H9 (cell line): ENCODE measurements around the gene EQTN. TPM values are rescaled to one million over a fixed set of nuclear protein-coding genes. Genes with fewer than 3 reads are reported as not detected.

Experiments used
- DNase-seq: peaks from one replicate; pipeline ENCODE4 v3.0.0-alpha.2; 2017
- H2AFZ ChIP-seq: one replicate; pipeline ENCODE4 v1.6.1; 2013; ENCODE audit warnings: mild to moderate bottlenecking, low read length, control low read depth, moderate library complexity
- H2AK5ac ChIP-seq: 2 replicates; pipeline ENCODE4 v1.6.1; 2013; ENCODE audit warnings: low read length, control low read depth, mixed read lengths; ENCODE audit not compliant: insufficient read length
- H2BK120ac ChIP-seq: one replicate; pipeline ENCODE4 v1.6.1; 2013; ENCODE audit warnings: low read depth, mild to moderate bottlenecking, low read length, control low read depth, inconsistent platforms; ENCODE audit not compliant: poor library complexity, severe bottlenecking
- H2BK12ac ChIP-seq: 2 replicates; pipeline ENCODE4 v1.6.1; 2013; ENCODE audit warnings: low read length, control low read depth, mixed read lengths, low read depth; ENCODE audit not compliant: insufficient read length
- H2BK15ac ChIP-seq: 2 replicates; pipeline ENCODE4 v1.6.1; 2013; ENCODE audit warnings: low read depth, low read length, control low read depth
- H2BK20ac ChIP-seq: one replicate; pipeline ENCODE4 v1.6.1; 2013; ENCODE audit warnings: low read depth, mild to moderate bottlenecking, low read length, control low read depth, inconsistent platforms; ENCODE audit not compliant: poor library complexity, severe bottlenecking
- H2BK5ac ChIP-seq: 2 replicates; pipeline ENCODE4 v1.6.1; 2013; ENCODE audit warnings: low read length, control low read depth, mixed read lengths; ENCODE audit not compliant: insufficient read length
- H3K14ac ChIP-seq: 2 replicates; pipeline ENCODE4 v1.6.1; 2013; ENCODE audit warnings: low read length, control low read depth; ENCODE audit not compliant: insufficient read depth
- H3K18ac ChIP-seq: 2 replicates; pipeline ENCODE4 v1.6.1; 2013; ENCODE audit warnings: low read depth, mild to moderate bottlenecking, mixed read lengths, low read length, control low read depth; ENCODE audit not compliant: insufficient read length
- H3K23ac ChIP-seq: 2 replicates; pipeline ENCODE4 v1.6.1; 2013; ENCODE audit warnings: low read length, control low read depth, mixed read lengths, low read depth; ENCODE audit not compliant: insufficient read length
- H3K23me2 ChIP-seq: 2 replicates; pipeline ENCODE4 v1.6.1; 2013; ENCODE audit warnings: low read depth, mild to moderate bottlenecking, mixed read lengths, low read length, control low read depth; ENCODE audit not compliant: insufficient read length, poor library complexity, severe bottlenecking
- H3K27ac ChIP-seq: 2 replicates; pipeline ENCODE4 v1.5.1; 2013; ENCODE audit warnings: low read length, control low read depth, mixed read lengths, low read depth; ENCODE audit not compliant: insufficient read length
- H3K27me3 ChIP-seq: 2 replicates; pipeline ENCODE4 v1.6.1; 2013; ENCODE audit warnings: low read length, control low read depth, inconsistent platforms; ENCODE audit not compliant: insufficient read depth
- H3K4ac ChIP-seq: 2 replicates; pipeline ENCODE4 v1.6.1; 2013; ENCODE audit warnings: low read depth, mild to moderate bottlenecking, control low read depth, inconsistent platforms, low read length, moderate library complexity
- H3K4me1 ChIP-seq: 2 replicates; pipeline ENCODE4 v1.6.1; 2013; ENCODE audit warnings: low read length, control low read depth, inconsistent platforms; ENCODE audit not compliant: insufficient read depth
- H3K4me2 ChIP-seq: 2 replicates; pipeline ENCODE4 v1.6.1; 2013; ENCODE audit warnings: low read length, control low read depth, mixed read lengths; ENCODE audit not compliant: insufficient read length, insufficient read depth
- H3K56ac ChIP-seq: 2 replicates; pipeline ENCODE4 v1.6.1; 2013; ENCODE audit warnings: low read depth, mild to moderate bottlenecking, mixed read lengths, low read length, control low read depth; ENCODE audit not compliant: insufficient read length
- H3K79me1 ChIP-seq: 2 replicates; pipeline ENCODE4 v1.6.1; 2013; ENCODE audit warnings: low read depth, mild to moderate bottlenecking, moderate library complexity, low read length, control low read depth, inconsistent platforms; ENCODE audit not compliant: insufficient read depth, poor library complexity, severe bottlenecking
- H3K79me2 ChIP-seq: 2 replicates; pipeline ENCODE4 v1.6.1; 2013; ENCODE audit warnings: low read length, control low read depth, inconsistent platforms; ENCODE audit not compliant: insufficient read depth
- H3K9ac ChIP-seq: 2 replicates; pipeline ENCODE4 v1.6.1; 2013; ENCODE audit warnings: low read length, control low read depth, mixed read lengths; ENCODE audit not compliant: insufficient read length; ENCODE audit errors: extremely low read depth
- H3K9me3 ChIP-seq: one replicate; pipeline ENCODE4 v1.6.1; 2013; ENCODE audit warnings: low read depth, low read length, inconsistent platforms; ENCODE audit not compliant: control insufficient read depth
- H3T11ph ChIP-seq: one replicate; pipeline ENCODE4 v1.6.1; 2013; ENCODE audit warnings: mild to moderate bottlenecking, low read length, control low read depth, inconsistent platforms
- H4K20me1 ChIP-seq: one replicate; pipeline ENCODE4 v1.6.1; 2013; ENCODE audit not compliant: control insufficient read depth, insufficient read length, insufficient read depth
- H4K5ac ChIP-seq: 2 replicates; pipeline ENCODE4 v1.6.1; 2013; ENCODE audit warnings: low read depth, mild to moderate bottlenecking, mixed read lengths, low read length, control low read depth; ENCODE audit not compliant: insufficient read length
- H4K8ac ChIP-seq: replicated peaks from 2 replicates; pipeline ENCODE4 v1.6.1; 2013; ENCODE audit warnings: low read length, control low read depth, mixed read lengths, low read depth; ENCODE audit not compliant: insufficient read length
- H4K91ac ChIP-seq: 2 replicates; pipeline ENCODE4 v1.6.1; 2013; ENCODE audit warnings: low read depth, mild to moderate bottlenecking, moderate library complexity, mixed read lengths, low read length, control low read depth; ENCODE audit not compliant: insufficient read length
- H3K27ac Mint-ChIP-seq, 3 experiments: 2 replicates in 2 of 3; 3 replicates in 1 of 3; pipeline ENCODE4 v1.8.0; 2020 to 2021; ENCODE audit warnings: mixed read lengths in 3 of 3, mild to moderate bottlenecking in 1 of 3, moderate library complexity in 1 of 3
- H3K27me3 Mint-ChIP-seq: 2 replicates; pipeline ENCODE4 v1.8.0; 2021; ENCODE audit warnings: low read depth, mild to moderate bottlenecking, moderate library complexity, mixed read lengths
- H3K36me3 Mint-ChIP-seq, 3 experiments: 2 replicates in 2 of 3; 3 replicates in 1 of 3; pipeline ENCODE4 v1.8.0; 2020 to 2021; ENCODE audit warnings: low read depth in 3 of 3, mixed read lengths in 3 of 3; ENCODE audit not compliant: insufficient read depth in 1 of 3
- H3K4me1 Mint-ChIP-seq, 2 experiments: 2 replicates each; pipeline ENCODE4 v1.8.0; 2020; ENCODE audit warnings: mixed read lengths in 2 of 2
- H3K4me3 Mint-ChIP-seq, 2 experiments: 2 replicates in 1 of 2; 3 replicates in 1 of 2; pipeline ENCODE4 v1.8.0; 2020 to 2021; ENCODE audit warnings: mild to moderate bottlenecking in 2 of 2, mixed read lengths in 2 of 2, moderate library complexity in 1 of 2
- H3K9me3 Mint-ChIP-seq, 2 experiments: 2 replicates in 1 of 2; 3 replicates in 1 of 2; pipeline ENCODE4 v1.8.0; 2020; ENCODE audit warnings: mild to moderate bottlenecking in 2 of 2, mixed read lengths in 2 of 2, moderate library complexity in 1 of 2
- WGBS: extraction: QIAGEN DNeasy Blood & Tissue Kit; methylation state at CpG from one replicate; pipeline ENCODE4 v1.1.7; 2013; ENCODE audit warnings: missing lambda C conversion rate, low lambda C conversion rate, mixed read lengths; ENCODE audit not compliant: insufficient read length; ENCODE audit errors: extremely low coverage; 5-methylcytosine and 5-hydroxymethylcytosine counted together
- total RNA-seq: library from RNA; stranded (reverse); gene quantifications from 2 replicates; pipeline ENCODE4 v1.2.1, GENCODE V29; 2021
- TF ChIP-seq, protein P1 (sequence below): fragments of 200-600 bp; sonication (generic); conservative IDR thresholded peaks from 3 replicates; pipeline ENCODE4 v1.8.0; 2021; ENCODE audit warnings: antibody characterized with exemption, mild to moderate bottlenecking

The EQTN gene
- total RNA-seq, 1 experiment from 2014 or later: not detected

DNA sequence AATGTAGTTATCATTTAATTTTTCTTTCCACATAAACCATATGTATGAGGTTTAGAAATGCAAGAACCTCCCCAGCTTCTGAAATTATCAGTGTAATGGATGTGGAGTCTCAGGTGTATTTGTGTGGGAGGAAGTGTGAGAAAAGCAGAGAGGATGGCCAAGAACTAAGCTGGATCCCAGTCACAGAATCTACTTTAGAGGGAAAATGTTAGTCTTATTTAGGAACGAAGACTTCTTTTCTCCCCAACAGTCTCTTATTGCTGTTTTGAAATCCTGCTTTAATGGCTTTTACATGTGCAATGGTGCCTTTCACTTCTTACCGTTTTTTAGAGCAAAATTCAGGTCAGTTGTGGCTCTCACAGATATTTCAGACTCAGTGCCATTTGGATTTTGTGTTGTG, 3.0 kb downstream of the EQTN start:
- Histone ChIP-seq H4K8ac (no peak overlapping the region), H3K4ac (no peak overlapping the region), H3K23ac (no peak overlapping the region), H2BK5ac (no peak overlapping the region), H3K4me1 (no peaks in the 10 kb centered on the region), H3K27ac (no peak overlapping the region), H3K9me3 (no peaks in the 10 kb centered on the region), H4K20me1 (no peaks in the 10 kb centered on the region), H2AFZ (no peak overlapping the region), H3K56ac (no peak overlapping the region), H2BK20ac (no peak overlapping the region), H3K23me2 (no peaks in the 10 kb centered on the region), H2BK120ac (no peak overlapping the region), H4K91ac (no peak overlapping the region), H3K79me2 (no peaks in the 10 kb centered on the region), H3K9ac (no peak overlapping the region), H2BK12ac (no peak overlapping the region), H3K79me1 (no peaks in the 10 kb centered on the region), H3K4me2 (no peak overlapping the region), H2AK5ac (no peak overlapping the region), H3K14ac (no peak overlapping the region), H4K5ac (no peak overlapping the region), H3T11ph (no peak overlapping the region), H2BK15ac (no peak overlapping the region), H3K27me3 (no peaks in the 10 kb centered on the region), H3K18ac (no peak overlapping the region)
- DNase-seq: no peak
- H3K36me3 Mint-ChIP-seq: no peaks in the 10 kb centered on the region
- H3K4me3 Mint-ChIP-seq: no peak overlapping the region
- H3K4me1 Mint-ChIP-seq: 0 out of 4 replicates have a peak, but pooled peaks cover 0 to 3% of the 10 kb centered on the region in 2 experiments
- TF ChIP-seq, protein P1, sequence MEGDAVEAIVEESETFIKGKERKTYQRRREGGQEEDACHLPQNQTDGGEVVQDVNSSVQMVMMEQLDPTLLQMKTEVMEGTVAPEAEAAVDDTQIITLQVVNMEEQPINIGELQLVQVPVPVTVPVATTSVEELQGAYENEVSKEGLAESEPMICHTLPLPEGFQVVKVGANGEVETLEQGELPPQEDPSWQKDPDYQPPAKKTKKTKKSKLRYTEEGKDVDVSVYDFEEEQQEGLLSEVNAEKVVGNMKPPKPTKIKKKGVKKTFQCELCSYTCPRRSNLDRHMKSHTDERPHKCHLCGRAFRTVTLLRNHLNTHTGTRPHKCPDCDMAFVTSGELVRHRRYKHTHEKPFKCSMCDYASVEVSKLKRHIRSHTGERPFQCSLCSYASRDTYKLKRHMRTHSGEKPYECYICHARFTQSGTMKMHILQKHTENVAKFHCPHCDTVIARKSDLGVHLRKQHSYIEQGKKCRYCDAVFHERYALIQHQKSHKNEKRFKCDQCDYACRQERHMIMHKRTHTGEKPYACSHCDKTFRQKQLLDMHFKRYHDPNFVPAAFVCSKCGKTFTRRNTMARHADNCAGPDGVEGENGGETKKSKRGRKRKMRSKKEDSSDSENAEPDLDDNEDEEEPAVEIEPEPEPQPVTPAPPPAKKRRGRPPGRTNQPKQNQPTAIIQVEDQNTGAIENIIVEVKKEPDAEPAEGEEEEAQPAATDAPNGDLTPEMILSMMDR: no peak
- H3K9me3 Mint-ChIP-seq: no peaks in the 10 kb centered on the region
- no CpG with 5 or more reads among the region's 2 CpGs for WGBS
- H3K27me3 Mint-ChIP-seq: no peaks in the 10 kb centered on the region
- H3K27ac Mint-ChIP-seq: no peak overlapping the region
